DMS79 treated with DMSO at 0.1 percent for 48 hours (cell line): ENCODE measurements around the gene LFNG.

Source experiments
- DNase-seq: peaks from one replicate; lab custom pipeline; 2025; lab: John Stamatoyannopoulos, UW

The LFNG gene

DNA sequence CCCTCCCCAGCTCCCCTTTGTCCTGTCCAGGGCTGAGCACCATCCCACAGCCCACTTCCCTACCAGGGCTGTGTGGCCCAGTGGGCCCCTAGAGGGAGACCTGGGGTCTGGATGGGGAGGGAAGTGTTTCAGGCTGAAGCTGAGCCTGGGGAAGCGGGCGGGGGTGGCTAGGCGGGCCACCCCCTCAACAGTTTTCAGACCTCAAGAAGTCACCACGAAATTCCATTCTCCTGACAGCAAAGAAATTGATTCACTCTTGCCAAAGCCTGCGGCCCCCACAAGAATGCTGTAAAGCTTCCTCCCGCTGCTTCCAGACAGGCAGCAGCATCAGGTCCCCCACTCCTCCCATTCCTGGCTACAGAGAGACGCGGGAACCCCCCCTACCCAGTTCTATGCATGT, 2.5 kb upstream of the LFNG start:
- DNase-seq = no peak

- DNase-seq = no peak
Measured at GRCh38 chr7:2517678-2518507, 1.7 kb upstream of the LFNG start.

- no peak for DNase-seq
Measured at GRCh38 chr7:2518737-2519118, 846 bp upstream of the LFNG start.

GRCh38 chr7:2520131-2520760, 672 bp downstream of the LFNG start:
- peak; percentile 15 for DNase-seq

DNA sequence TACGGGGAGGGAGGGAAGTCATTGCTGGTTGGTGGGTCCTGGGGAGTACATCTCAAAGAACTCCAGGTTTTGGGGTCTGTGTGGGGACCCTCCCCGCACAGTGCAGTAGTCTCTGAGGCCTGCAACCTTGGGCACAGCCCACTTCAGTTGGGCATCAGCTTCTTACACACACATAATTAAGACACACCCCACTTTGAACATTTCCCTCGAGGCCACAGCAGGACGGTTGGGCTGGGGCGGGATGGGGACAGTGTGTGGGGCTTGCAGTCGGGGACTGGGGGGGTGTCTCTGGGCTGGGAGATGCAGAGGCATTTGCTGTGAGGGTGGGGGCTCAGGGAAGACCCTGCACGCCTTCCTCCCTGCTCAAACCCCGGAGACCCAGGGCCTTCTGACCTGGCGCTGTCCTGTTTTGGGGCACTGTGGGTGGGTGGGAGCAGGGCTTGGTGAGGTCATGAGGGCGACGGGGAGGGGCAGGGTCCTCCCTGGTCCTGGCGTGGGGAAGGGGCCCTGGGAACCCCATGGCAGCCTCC, 1.3 kb downstream of the LFNG start:
- peak; percentile 15 for DNase-seq

GRCh38 chr7:2521341-2521745, 1.8 kb downstream of the LFNG start:
- peak; percentile 5 for DNase-seq

- DNase-seq = no peak
Measured at GRCh38 chr7:2521952-2522591, 2.5 kb downstream of the LFNG start.

DNA sequence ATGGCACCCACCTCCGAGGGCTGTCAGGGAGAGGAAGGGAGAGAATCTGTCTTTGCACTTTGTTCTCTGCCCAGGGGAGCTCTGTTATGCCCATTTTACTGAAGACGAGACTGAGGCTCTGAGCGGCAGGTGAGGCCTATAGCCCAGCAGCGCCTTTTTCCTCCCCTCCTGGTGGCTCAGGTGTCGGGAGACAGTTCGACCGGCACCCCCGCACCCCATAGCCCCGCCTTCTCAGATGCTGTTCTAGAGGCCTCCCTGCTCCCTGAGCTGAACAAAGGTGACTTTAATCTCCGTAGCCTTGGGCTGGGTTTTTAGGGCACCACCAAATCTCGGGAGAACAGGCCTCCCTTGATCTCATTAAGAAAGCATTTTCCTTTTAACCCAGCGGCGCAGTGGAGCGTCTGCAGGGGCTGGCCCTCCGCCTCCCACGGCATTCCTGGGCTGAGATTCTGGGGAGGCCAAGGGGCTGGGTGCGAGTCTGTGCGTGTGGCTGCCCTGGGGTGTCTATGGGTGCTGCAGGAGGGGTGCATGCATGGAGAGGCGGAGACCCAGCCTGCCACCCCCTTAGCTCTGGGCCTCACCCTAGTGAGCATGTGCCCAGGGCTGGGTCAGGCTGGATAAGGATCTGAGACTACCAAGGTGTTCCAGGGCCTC, 3.3 kb downstream of the LFNG start:
- peak; percentile 24 for DNase-seq

DNA sequence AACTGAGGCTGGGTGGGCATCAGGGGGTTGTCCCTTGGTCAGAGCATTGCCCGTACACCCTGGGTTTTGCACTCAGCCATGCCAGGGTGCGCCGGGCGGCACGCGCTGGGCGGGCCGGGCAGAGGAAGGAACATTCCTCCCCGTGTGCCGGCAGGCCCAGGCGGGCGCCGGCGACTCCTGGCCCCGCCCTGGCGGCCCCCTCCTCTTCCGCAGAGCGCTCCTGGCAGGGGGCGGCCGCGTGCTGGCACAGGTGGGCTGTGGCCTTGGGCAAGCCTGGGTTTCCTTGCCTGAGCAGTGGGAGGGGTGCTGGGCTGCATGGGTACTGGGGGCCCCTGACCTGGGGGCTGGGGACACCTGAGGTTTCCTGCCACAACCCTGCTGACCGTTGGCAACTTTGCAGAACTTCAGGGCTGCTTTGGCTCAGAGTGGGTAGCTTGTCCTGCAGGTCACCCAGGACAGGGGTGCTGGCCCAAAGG, 3.9 kb downstream of the LFNG start:
- DNase-seq = peak; percentile 71

GRCh38 chr7:2523941-2524807, 4.6 kb downstream of the LFNG start:
- DNase-seq = peak; percentile 90

GRCh38 chr7:2524808-2525657, 5.5 kb downstream of the LFNG start:
- DNase-seq = no peak

DNA sequence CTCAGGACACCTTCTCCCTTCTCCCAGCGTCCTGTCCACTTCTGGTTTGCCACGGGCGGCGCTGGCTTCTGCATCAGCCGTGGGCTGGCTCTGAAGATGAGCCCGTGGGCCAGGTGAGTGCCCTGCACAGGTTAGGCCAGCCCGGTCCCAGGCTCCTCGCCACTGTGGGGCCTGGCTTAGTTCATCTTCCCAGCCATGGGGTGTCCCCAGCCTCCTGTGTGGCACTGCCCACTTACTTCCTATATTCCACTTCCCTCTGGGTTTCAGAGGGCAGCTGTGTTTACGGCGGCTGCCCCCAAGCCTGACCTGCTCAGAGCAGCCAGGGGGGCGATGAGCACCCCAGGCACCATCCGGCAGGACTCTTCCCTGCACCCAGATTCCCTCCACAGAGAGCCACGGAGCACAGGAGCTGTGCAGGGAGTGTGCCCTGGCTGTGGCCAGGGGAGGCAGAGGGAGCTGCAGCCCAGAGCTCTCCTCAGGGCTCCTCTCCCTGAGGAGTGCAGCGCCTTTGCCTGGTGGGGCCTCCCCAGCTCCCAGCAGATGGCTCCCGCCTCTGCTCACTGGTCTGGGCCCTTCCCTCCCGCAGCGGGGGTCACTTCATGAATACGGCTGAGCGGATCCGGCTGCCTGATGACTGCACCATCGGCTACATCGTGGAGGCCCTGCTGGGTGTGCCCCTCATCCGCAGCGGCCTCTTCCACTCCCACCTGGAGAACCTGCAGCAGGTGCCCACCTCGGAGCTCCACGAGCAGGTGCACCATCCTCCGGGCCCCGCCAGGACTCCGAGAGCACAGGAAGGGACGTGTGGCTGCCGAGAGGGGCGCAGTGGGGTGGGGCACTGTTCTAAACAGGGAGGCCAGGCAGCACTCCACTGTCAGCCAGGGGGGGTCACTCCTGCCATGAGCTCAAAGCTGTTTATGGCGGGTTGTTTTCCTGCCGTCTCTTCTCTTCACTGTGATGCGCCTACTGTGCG, 6.4 kb downstream of the LFNG start:
- peak; percentile 63 for DNase-seq

DNA sequence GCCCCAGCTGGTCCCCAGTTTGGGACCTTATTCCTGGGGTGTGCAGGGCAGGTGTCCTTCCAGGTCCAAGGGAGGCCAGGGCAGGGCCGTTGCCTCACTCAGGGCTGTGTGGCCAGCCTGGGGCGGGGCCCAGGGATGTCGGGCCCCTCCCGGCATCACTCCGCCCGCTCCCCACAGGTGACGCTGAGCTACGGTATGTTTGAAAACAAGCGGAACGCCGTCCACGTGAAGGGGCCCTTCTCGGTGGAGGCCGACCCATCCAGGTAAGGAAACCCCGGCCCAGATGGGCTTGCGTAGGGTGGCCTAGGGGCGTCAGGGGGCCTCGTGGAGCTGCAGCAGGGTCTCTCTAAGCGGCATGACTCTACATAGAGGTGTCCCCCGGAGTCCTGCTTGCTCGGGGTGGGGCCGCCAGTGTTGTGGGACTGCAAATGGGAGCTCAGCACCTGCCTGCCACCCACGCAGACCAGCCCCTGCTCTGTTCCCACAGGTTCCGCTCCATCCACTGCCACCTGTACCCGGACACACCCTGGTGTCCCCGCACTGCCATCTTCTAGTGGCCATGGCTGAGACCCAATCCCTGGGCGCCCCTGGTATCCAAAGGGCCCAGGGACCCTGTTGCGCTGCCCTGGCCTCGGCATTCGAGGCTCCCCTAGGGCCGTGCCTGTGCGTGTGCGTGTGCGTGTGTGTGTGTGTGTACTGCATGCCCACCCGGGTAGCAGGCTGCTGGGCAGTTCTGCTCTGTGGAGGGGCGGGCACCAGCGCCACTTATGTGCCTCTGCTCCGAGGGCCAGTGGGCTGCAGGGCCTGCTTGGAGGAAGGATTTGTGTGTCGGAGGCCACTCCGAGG, 7.3 kb downstream of the LFNG start:
- DNase-seq = no peak

- DNase-seq = peak; percentile 15
Measured at GRCh38 chr7:2527505-2528467, 8.2 kb downstream of the LFNG start.

GRCh38 chr7:2528481-2529095, 9.0 kb downstream of the LFNG start:
- DNase-seq = no peak
